GM18517 (cell line): Measurements from ENCODE around the gene SLAMF8.
A peak's percentile ranks its signal among the peaks of the same experiment; 100 is the strongest.

ENCODE experiments used
- ATAC-seq: cut with Tn5 transposase; IDR thresholded peaks from one replicate; pipeline ENCODE4 v1.9.1; 2021; ENCODE audit warnings: mild to moderate bottlenecking, moderate library complexity; ENCODE audit not compliant: unreplicated experiment

SLAMF8 gene

GRCh38 chr1:159845751-159846629 lies 19.3 kb downstream of the SLAMF8 start:
- ATAC-seq, result no peak

GRCh38 chr1:159847231-159847630 lies 20.6 kb downstream of the SLAMF8 start:
- ATAC-seq, result no peak

- no peak for ATAC-seq
These were observed 21.7 kb downstream of the SLAMF8 start for GRCh38 chr1:159848326-159848725.

GRCh38 chr1:159849626-159850366 lies 23.1 kb downstream of the SLAMF8 start:
- ATAC-seq, result no peak

- ATAC-seq, result no peak
These were observed 24.7 kb downstream of the SLAMF8 start for GRCh38 chr1:159851407-159851806.

- ATAC-seq, result no peak
These were observed 26.9 kb downstream of the SLAMF8 start for GRCh38 chr1:159853417-159854115.

GRCh38 chr1:159854116-159854692 lies 27.5 kb downstream of the SLAMF8 start:
- ATAC-seq, result peak; percentile 18

GRCh38 chr1:159854693-159855192 lies 28.1 kb downstream of the SLAMF8 start:
- peak; percentile 76 for ATAC-seq

- ATAC-seq, result no peak
These were observed 29.0 kb downstream of the SLAMF8 start for GRCh38 chr1:159855709-159856108.

- ATAC-seq, result no peak
These were observed 29.9 kb downstream of the SLAMF8 start for GRCh38 chr1:159856576-159856975.

- no peak for ATAC-seq
These were observed 31.2 kb downstream of the SLAMF8 start for GRCh38 chr1:159857889-159858288.

- no peak for ATAC-seq
These were observed 33.2 kb downstream of the SLAMF8 start for GRCh38 chr1:159859767-159860322.

GRCh38 chr1:159860456-159860855 lies 33.8 kb downstream of the SLAMF8 start:
- ATAC-seq, result no peak

GRCh38 chr1:159861218-159861617 lies 34.5 kb downstream of the SLAMF8 start:
- ATAC-seq, result no peak

- no peak for ATAC-seq
These were observed 35.4 kb downstream of the SLAMF8 start for GRCh38 chr1:159862031-159862430.

- ATAC-seq, result no peak
These were observed 35.9 kb downstream of the SLAMF8 start, which contains the start of gene VSIG8 for GRCh38 chr1:159862557-159862956. TSS of gene VSIG8 (minus strand) at chr1:159862657. CDS start at chr1:159862521, 136 bp downstream.

GRCh38 chr1:159864262-159864661 lies 37.6 kb downstream of the SLAMF8 start:
- no peak for ATAC-seq

- no peak for ATAC-seq
These were observed 39.4 kb downstream of the SLAMF8 start for GRCh38 chr1:159866066-159866465.

- ATAC-seq, result no peak
These were observed 40.4 kb downstream of the SLAMF8 start for GRCh38 chr1:159866905-159867663.

GRCh38 chr1:159867664-159868026 lies 41.0 kb downstream of the SLAMF8 start:
- ATAC-seq, result no peak
